GM13977 (cell line): ENCODE measurements around the gene C12orf43.

Experiments
- DNase-seq: peaks from one replicate; pipeline ENCODE4 v3.0.0; 2012; ENCODE audit warnings: low spot score
- in situ Hi-C: fragments of 300-500 bp; cut with MboI; formaldehyde crosslinking; loops from one replicate; pipeline ENCODE4 v1.12.0; 2022; ENCODE audit warnings: low sequenced_read_pairs, low pct_unique_long_range_greater_than_20kb, mixed read lengths, inconsistent platforms; ENCODE audit not compliant: unreplicated experiment
- TF ChIP-seq, protein P1 (sequence below): IDR thresholded peaks from 2 replicates; pipeline ENCODE4 v1.5.1; 2012; ENCODE audit warnings: mild to moderate bottlenecking, control low read depth; ENCODE audit not compliant: insufficient read depth; ENCODE audit errors: extremely low read depth, missing control alignments

The C12orf43 gene

GRCh38 chr12:120999191-121000120 is 16.8 kb downstream of the C12orf43 start:
- DNase-seq = no peak
- TF ChIP-seq, protein P1, sequence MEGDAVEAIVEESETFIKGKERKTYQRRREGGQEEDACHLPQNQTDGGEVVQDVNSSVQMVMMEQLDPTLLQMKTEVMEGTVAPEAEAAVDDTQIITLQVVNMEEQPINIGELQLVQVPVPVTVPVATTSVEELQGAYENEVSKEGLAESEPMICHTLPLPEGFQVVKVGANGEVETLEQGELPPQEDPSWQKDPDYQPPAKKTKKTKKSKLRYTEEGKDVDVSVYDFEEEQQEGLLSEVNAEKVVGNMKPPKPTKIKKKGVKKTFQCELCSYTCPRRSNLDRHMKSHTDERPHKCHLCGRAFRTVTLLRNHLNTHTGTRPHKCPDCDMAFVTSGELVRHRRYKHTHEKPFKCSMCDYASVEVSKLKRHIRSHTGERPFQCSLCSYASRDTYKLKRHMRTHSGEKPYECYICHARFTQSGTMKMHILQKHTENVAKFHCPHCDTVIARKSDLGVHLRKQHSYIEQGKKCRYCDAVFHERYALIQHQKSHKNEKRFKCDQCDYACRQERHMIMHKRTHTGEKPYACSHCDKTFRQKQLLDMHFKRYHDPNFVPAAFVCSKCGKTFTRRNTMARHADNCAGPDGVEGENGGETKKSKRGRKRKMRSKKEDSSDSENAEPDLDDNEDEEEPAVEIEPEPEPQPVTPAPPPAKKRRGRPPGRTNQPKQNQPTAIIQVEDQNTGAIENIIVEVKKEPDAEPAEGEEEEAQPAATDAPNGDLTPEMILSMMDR = no peak
- in situ Hi-C loops = loop anchor here (10.0 kb wide), 1 partner anchor 105 kb away; no protein-coding TSS in a partner anchor

- TF ChIP-seq, protein P1 = no peak
- in situ Hi-C loops = no loop called here
- no peak for DNase-seq
These were observed 17.9 kb downstream of the C12orf43 start for GRCh38 chr12:120998435-120998834.

DNA sequence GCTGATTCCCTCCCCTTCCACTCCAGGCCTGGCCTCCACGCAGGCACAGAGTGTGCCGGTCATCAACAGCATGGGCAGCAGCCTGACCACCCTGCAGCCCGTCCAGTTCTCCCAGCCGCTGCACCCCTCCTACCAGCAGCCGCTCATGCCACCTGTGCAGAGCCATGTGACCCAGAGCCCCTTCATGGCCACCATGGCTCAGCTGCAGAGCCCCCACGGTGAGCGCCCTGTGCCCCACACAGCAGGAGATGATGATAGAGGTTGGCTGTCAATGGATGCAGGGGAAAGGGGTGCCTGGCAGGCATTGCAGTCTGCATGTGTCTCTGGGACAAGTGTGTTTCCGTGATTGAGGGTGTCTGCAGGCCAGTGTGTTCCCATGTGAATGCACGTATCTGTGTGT is 18.8 kb downstream of the C12orf43 start:
- no peak for DNase-seq
- TF ChIP-seq, protein P1 = no peak
- in situ Hi-C loops = no loop called here

DNA sequence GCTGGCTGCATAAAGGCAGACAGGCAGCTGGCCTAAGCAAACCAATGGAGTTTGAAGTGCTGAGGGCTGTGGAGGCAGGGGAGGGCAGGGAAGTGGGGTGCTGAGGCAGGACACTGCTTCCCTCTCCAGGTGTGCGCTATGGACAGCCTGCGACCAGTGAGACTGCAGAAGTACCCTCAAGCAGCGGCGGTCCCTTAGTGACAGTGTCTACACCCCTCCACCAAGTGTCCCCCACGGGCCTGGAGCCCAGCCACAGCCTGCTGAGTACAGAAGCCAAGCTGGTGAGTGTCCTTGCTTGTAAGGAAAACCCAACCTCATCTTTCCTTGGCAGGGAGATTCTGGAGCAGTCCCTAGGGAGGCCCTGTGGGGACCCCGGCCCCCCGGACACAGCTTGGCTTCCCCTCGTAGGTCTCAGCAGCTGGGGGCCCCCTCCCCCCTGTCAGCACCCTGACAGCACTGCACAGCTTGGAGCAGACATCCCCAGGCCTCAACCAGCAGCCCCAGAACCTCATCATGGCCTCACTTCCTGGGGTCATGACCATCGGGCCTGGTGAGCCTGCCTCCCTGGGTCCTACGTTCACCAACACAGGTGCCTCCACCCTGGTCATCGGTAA is 20.0 kb downstream of the C12orf43 start:
- in situ Hi-C loops = no loop called here
- TF ChIP-seq, protein P1 = no peak
- no peak for DNase-seq

DNA sequence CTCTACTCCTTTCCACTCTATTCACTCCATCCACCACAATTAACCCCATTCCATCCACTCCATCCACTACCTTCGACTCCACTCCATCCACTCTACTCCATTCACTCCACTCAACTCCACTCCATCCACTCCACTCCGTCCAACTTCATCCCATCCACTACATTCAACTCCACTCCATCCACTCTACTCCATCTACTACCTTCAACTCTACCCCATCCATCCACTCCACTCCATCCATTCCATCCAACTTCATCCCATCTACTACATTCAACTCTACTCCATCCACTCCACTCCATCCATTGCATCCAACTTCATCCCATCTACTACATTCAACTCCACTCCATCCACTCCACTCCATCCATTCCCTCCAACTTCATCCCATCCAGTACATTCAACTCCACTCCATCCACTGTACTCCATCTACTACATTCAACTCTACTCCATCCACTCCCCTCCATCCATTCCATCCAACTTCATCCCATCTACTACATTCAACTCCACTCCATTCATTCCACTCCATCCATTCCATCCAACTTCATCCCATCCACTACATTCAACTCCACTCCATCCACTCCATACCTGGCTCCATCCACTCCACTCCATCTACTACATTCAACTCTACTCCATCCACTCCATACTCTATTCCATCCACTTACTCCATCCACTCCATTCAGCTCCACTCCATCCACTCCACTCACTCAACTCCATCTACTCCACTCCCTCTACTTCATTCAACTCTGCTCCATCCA is 21.5 kb downstream of the C12orf43 start:
- TF ChIP-seq, protein P1 = no peak
- no peak for DNase-seq
- in situ Hi-C loops = no loop called here

GRCh38 chr12:120994059-120994458 is 22.2 kb downstream of the C12orf43 start:
- no peak for DNase-seq
- in situ Hi-C loops = no loop called here
- TF ChIP-seq, protein P1 = no peak
